Measurements from ENCODE around the gene SETD7. TPM values are rescaled to one million over a fixed set of nuclear protein-coding genes. Genes with fewer than 3 reads are reported as not detected.

SETD7 gene
- total RNA-seq, 3 donors from 2014 or later: 10.2 to 68.4 (median 24.8) TPM

GRCh38 chr4:139461022-139461628 is 94.9 kb downstream of the SETD7 start:
- no peak for TF ChIP-seq CTCF (IDR thresholded peaks at IDR 0.05)
- DNase-seq (no peak), ATAC-seq (no peak)
- H3K4me1 ChIP-seq (ENCODE audit: low read depth): no peaks in the 10 kb centered on the region
- H3K4me3 ChIP-seq: no peak overlapping the region
- intact Hi-C loops (cut with DNase I, micrococcal nuclease): no loop called here
- H3K36me3 ChIP-seq (ENCODE audit: low read depth): no peaks in the 10 kb centered on the region
- no peaks in the 10 kb centered on the region for H3K9me3 ChIP-seq

GRCh38 chr4:139460565-139460964 is 95.5 kb downstream of the SETD7 start:
- Histone ChIP-seq H3K4me1 (ENCODE audit: low read depth) (peaks cover 2% of the 10 kb centered on the region), H3K4me3 (no peak overlapping the region), H3K9me3 (no peaks in the 10 kb centered on the region), H3K36me3 (ENCODE audit: low read depth) (no peaks in the 10 kb centered on the region)
- intact Hi-C loops (cut with DNase I, micrococcal nuclease): no loop called here
- DNase-seq: no peak
- ATAC-seq: no peak
- TF ChIP-seq CTCF (IDR thresholded peaks at IDR 0.05): no peak

- no peak for DNase-seq
- Histone ChIP-seq H3K9me3 (no peaks in the 10 kb centered on the region), H3K4me1 (ENCODE audit: low read depth) (peaks cover 10% of the 10 kb centered on the region), H3K36me3 (ENCODE audit: low read depth) (no peaks in the 10 kb centered on the region), H3K4me3 (no peak overlapping the region)
- no peak for ATAC-seq
- intact Hi-C loops (cut with DNase I, micrococcal nuclease): no loop called here
- no peak for TF ChIP-seq CTCF (IDR thresholded peaks at IDR 0.05)
These were observed 97.0 kb downstream of the SETD7 start for GRCh38 chr4:139458999-139459398.

GRCh38 chr4:139458543-139458942 is 97.5 kb downstream of the SETD7 start:
- no peaks in the 10 kb centered on the region for H3K36me3 ChIP-seq (ENCODE audit: low read depth)
- DNase-seq (no peak), ATAC-seq (no peak)
- intact Hi-C loops (cut with DNase I, micrococcal nuclease): no loop called here
- peaks cover 10% of the 10 kb centered on the region for H3K4me1 ChIP-seq (ENCODE audit: low read depth)
- H3K9me3 ChIP-seq: no peaks in the 10 kb centered on the region
- no peak for TF ChIP-seq CTCF (IDR thresholded peaks at IDR 0.05)
- H3K4me3 ChIP-seq: no peak overlapping the region

- Histone ChIP-seq H3K4me1 (ENCODE audit: low read depth) (peaks cover 16% of the 10 kb centered on the region), H3K9me3 (no peaks in the 10 kb centered on the region), H3K36me3 (ENCODE audit: low read depth) (no peaks in the 10 kb centered on the region), H3K4me3 (no peak overlapping the region)
- TF ChIP-seq CTCF (IDR thresholded peaks at IDR 0.05): no peak
- intact Hi-C loops (cut with DNase I, micrococcal nuclease): no loop called here
- DNase-seq (no peak), ATAC-seq (no peak)
These were observed 98.7 kb downstream of the SETD7 start for GRCh38 chr4:139457318-139457717.

GRCh38 chr4:139455126-139455538 is 100.9 kb downstream of the SETD7 start:
- Histone ChIP-seq H3K4me1 (ENCODE audit: low read depth) (peaks cover 21% of the 10 kb centered on the region), H3K36me3 (ENCODE audit: low read depth) (no peaks in the 10 kb centered on the region), H3K4me3 (no peak overlapping the region), H3K9me3 (no peaks in the 10 kb centered on the region)
- DNase-seq (peak in 1 of 3 donors; percentile 36), ATAC-seq (peak; percentile 3)
- TF ChIP-seq CTCF (IDR thresholded peaks at IDR 0.05): no peak
- intact Hi-C loops (cut with DNase I, micrococcal nuclease): no loop called here
